Adipocyte (in vitro differentiated cells): ENCODE data around the gene CCDC138.
A peak's percentile ranks its signal among the peaks of the same experiment; 100 is the strongest.

ENCODE experiments used
- DNase-seq: peaks from one replicate; pipeline ENCODE4 v3.0.0-alpha.2; 2015; ENCODE audit warnings: low read depth
- H3K27me3 ChIP-seq: replicated peaks from 2 replicates; pipeline ENCODE4 v1.7.0; 2013; ENCODE audit warnings: mild to moderate bottlenecking, low read length, moderate library complexity; ENCODE audit not compliant: control insufficient read depth, insufficient read depth
- H3K36me3 ChIP-seq: 2 replicates; pipeline ENCODE4 v1.7.0; 2013; ENCODE audit warnings: low read length, mild to moderate bottlenecking, moderate library complexity; ENCODE audit not compliant: control insufficient read depth, insufficient read depth, severe bottlenecking
- H3K4me1 ChIP-seq: 2 replicates; pipeline ENCODE4 v1.7.0; 2013; ENCODE audit warnings: mild to moderate bottlenecking, low read length, moderate library complexity; ENCODE audit not compliant: control insufficient read depth, insufficient read depth
- H3K4me3 ChIP-seq: 2 replicates; pipeline ENCODE4 v1.7.0; 2013; ENCODE audit warnings: mild to moderate bottlenecking, low read length, moderate library complexity
- H3K9ac ChIP-seq: 2 replicates; pipeline ENCODE4 v1.7.0; 2013; ENCODE audit warnings: mild to moderate bottlenecking, low read length, moderate library complexity
- H3K9me3 ChIP-seq: 2 replicates; pipeline ENCODE4 v1.7.0; 2013; ENCODE audit warnings: mild to moderate bottlenecking, low read length, moderate library complexity; ENCODE audit not compliant: control insufficient read depth

CCDC138 gene

GRCh38 chr2:108910541-108911396, 124.2 kb downstream of the CCDC138 start:
- peaks cover 44% of the 10 kb centered on the region for H3K27me3 ChIP-seq
- no peaks in the 10 kb centered on the region for H3K9me3 ChIP-seq
- H3K4me1 ChIP-seq: no peaks in the 10 kb centered on the region
- DNase-seq: no peak
- no peak overlapping the region for H3K9ac ChIP-seq
- H3K36me3 ChIP-seq: no peaks in the 10 kb centered on the region
- H3K4me3 ChIP-seq: no peak overlapping the region

DNA sequence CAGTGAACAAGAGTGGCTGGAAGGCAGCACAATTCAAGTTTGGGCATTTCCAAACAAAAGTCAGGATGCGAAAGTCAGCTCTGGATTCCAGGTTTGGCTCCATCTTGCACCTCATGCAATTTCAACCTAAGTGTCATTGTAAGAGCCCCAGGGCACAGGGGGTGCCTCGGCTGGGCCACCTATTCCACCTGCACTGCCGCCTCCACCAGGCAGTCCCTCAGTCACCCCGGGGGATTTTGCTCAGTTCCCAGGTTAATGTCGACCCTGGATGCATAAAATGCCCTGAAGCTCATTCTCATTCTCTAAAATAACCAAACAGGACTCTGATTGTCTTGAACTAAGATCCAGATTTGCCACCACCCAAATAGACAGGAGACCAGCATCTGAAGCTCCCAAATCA, 124.8 kb downstream of the CCDC138 start:
- no peaks in the 10 kb centered on the region for H3K36me3 ChIP-seq
- peaks cover 43% of the 10 kb centered on the region for H3K27me3 ChIP-seq
- no peaks in the 10 kb centered on the region for H3K9me3 ChIP-seq
- H3K9ac ChIP-seq: no peak overlapping the region
- DNase-seq: no peak
- no peak overlapping the region for H3K4me3 ChIP-seq
- H3K4me1 ChIP-seq: no peaks in the 10 kb centered on the region

DNA sequence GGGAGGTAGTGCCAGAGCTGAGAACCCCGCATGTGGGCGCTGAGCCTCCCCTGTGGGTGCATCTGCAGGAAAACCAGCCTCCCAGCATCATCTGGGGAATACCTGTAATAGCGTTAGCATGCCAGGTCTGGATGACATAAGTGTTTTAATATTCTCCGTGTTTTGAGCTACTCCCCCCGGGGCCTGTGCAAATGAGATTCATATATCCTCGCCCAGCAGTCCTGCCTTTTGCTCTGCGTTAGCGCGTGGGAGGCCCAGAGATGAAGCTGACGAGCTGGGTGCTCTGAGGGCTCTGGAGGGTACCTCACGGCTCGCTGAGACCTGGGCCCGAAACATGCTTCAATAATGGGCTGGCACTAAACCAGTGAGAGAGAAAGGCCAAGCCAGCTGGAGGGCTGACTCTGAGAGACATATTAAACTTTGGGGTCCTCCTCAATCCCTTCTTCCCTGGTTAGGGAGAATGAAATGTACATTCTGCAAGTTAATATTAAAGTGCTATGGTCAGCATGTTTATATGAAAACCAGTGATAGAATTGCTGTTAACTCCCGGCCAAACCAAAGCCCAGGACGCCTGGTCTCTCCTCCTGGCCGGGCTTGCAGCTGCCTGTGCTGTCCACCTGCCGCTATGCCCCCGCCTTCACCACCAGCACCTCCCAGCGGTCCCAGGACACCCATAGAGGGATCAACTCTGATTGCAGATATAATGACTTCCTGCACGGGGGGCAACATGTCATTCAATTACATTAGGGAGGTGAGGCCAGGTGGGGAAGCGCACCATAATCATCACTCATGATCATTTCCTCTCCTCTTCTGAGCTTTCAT, 125.4 kb downstream of the CCDC138 start:
- H3K4me1 ChIP-seq: no peaks in the 10 kb centered on the region
- no peak for DNase-seq
- no peaks in the 10 kb centered on the region for H3K36me3 ChIP-seq
- H3K4me3 ChIP-seq: no peak overlapping the region
- peaks cover 44% of the 10 kb centered on the region for H3K27me3 ChIP-seq
- no peak overlapping the region for H3K9ac ChIP-seq
- no peaks in the 10 kb centered on the region for H3K9me3 ChIP-seq

DNA sequence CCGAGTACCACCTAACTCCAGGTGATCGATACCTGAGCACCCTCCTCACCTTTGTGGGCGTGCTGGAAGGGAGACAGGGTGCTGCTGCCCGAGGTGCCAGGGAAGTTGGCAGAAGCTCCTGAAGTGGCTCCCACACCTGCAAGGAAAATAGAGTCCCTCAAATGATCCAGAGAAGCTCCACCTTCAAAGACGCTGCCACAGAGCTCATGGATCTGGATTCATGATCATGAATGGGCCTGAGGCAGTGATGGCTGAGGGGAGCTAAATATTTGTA, 126.0 kb downstream of the CCDC138 start:
- H3K36me3 ChIP-seq: no peaks in the 10 kb centered on the region
- no peaks in the 10 kb centered on the region for H3K9me3 ChIP-seq
- no peaks in the 10 kb centered on the region for H3K4me1 ChIP-seq
- no peak for DNase-seq
- no peak overlapping the region for H3K4me3 ChIP-seq
- H3K27me3 ChIP-seq: peaks cover 48% of the 10 kb centered on the region
- no peak overlapping the region for H3K9ac ChIP-seq

GRCh38 chr2:108916122-108916795, 129.7 kb downstream of the CCDC138 start:
- no peaks in the 10 kb centered on the region for H3K36me3 ChIP-seq
- DNase-seq: no peak
- no peak overlapping the region for H3K4me3 ChIP-seq
- peaks cover 60% of the 10 kb centered on the region for H3K27me3 ChIP-seq
- no peaks in the 10 kb centered on the region for H3K9me3 ChIP-seq
- H3K4me1 ChIP-seq: no peaks in the 10 kb centered on the region
- H3K9ac ChIP-seq: no peak overlapping the region

DNA sequence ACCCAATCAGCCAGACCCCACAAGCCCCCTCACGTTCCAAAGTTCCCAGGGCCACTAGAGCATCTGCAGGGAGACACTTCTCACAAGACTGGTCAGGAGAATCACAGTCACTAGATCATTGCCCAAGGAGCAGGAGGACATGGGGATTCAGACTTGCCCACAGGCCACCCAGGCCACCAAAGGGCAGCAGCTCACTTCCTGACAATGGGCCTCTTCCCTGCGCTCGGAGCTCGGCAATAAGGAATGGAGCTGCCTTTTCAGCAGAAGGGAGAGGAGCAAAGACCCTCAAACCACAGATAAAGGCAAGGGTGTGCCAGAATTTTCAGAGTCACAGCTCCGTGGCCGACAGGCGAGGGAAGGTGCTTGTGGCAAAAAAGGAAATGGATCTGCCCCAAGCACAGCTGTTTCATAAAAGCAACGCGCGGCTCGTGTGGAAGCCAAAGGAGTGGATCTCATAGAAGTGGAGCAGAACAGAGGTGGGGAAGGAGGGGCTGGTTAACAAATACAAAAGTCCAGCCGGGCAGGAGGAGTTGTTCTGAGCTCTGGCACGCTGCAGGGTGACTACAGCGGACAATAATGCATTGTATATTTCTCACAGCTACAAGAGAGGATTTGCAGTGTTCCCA, 130.3 kb downstream of the CCDC138 start:
- H3K9me3 ChIP-seq: no peaks in the 10 kb centered on the region
- no peaks in the 10 kb centered on the region for H3K4me1 ChIP-seq
- peak; percentile 29 for DNase-seq
- no peak overlapping the region for H3K9ac ChIP-seq
- no peak overlapping the region for H3K4me3 ChIP-seq
- no peaks in the 10 kb centered on the region for H3K36me3 ChIP-seq
- H3K27me3 ChIP-seq: peaks cover 54% of the 10 kb centered on the region

DNA sequence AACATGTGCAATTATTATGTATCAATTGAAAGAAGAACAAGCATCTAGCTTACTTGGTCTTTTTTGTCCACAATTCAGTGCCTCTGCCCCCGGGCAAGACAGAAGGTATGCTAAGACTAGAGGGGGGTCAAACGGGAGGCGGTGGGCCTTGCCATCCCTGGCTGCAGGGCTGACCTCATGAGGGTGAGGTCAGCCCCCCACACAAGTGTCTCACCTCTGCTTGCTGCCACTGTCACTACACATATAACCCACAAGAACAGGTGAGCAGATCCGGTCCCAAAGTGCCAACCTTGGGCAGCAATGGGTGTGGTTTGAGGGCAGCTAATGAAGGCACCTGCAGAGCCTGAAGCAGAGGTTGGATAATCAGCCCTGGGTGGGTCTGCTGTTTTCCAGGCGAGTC, 131.0 kb downstream of the CCDC138 start:
- peaks cover 48% of the 10 kb centered on the region for H3K27me3 ChIP-seq
- H3K9me3 ChIP-seq: no peaks in the 10 kb centered on the region
- no peaks in the 10 kb centered on the region for H3K36me3 ChIP-seq
- H3K4me1 ChIP-seq: no peaks in the 10 kb centered on the region
- no peak overlapping the region for H3K9ac ChIP-seq
- DNase-seq: no peak
- H3K4me3 ChIP-seq: no peak overlapping the region

- no peaks in the 10 kb centered on the region for H3K9me3 ChIP-seq
- H3K9ac ChIP-seq: no peak overlapping the region
- H3K4me1 ChIP-seq: no peaks in the 10 kb centered on the region
- H3K36me3 ChIP-seq: no peaks in the 10 kb centered on the region
- no peak for DNase-seq
- no peak overlapping the region for H3K4me3 ChIP-seq
- H3K27me3 ChIP-seq: peaks cover 50% of the 10 kb centered on the region
These were observed 131.7 kb downstream of the CCDC138 start for GRCh38 chr2:108918156-108918874.

DNA sequence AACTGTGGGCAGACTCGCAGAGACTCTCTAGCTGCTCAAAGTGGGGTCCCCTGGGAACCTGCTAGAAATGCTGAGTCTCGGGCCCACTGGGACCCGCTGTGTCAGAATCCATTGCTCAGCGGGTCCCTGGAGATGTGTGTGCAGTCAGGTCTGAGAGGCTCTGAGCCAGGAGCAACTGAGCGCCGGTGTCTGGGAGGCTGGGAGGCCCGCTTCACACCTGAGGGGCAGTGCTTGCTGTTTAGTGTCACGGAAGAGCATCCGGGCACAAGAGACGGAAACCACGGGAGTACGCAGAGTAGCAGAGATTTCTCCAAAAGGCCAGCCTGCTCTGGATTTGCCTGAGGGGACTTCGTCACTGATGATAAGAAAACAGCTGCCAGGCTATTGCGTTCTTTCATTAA, 132.4 kb downstream of the CCDC138 start:
- Histone ChIP-seq H3K27me3 (peaks cover 54% of the 10 kb centered on the region), H3K4me3 (no peak overlapping the region), H3K4me1 (no peaks in the 10 kb centered on the region), H3K9me3 (no peaks in the 10 kb centered on the region), H3K9ac (no peak overlapping the region), H3K36me3 (no peaks in the 10 kb centered on the region)
- DNase-seq: no peak

GRCh38 chr2:108919571-108920373, 133.2 kb downstream of the CCDC138 start:
- Histone ChIP-seq H3K27me3 (peaks cover 55% of the 10 kb centered on the region), H3K9me3 (no peaks in the 10 kb centered on the region), H3K4me1 (no peaks in the 10 kb centered on the region), H3K36me3 (no peaks in the 10 kb centered on the region), H3K9ac (no peak overlapping the region), H3K4me3 (no peak overlapping the region)
- no peak for DNase-seq
